ENCODE results near the gene TREML4. TPM values are rescaled to one million over a fixed set of nuclear protein-coding genes. Genes with fewer than 3 reads are reported as not detected.

The TREML4 gene
- total RNA-seq, 1 donor from 2014 or later = not detected

DNA sequence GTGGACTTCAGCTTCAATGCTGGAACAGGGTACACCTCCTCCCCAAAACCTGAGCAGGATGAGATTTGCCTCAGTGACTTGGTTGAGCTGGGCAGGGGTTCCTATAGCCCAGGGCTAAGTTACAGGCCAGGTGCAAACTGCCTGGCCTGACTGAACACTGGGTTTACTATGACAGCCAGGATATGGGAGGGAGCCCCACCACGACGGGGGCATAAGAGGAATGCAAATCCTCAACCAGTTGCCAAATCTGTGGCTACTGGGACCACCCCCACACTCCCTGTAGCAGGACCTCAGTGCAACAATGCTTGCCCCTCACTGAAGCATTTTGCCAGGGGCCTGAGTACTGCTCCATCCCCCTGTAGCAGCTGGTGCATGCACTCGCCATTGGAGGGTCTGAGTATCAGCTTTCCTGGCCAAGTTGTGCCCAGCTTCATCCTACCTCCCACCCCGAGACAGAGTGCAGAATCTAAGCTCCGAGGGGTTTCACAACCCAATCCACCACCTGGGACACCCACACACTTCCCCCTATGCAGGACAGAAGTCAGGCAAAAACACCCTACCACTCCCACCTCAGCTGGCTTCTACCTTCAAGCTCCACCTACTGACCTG is 27.6 kb downstream of the TREML4 start:
- no peak for DNase-seq

DNA sequence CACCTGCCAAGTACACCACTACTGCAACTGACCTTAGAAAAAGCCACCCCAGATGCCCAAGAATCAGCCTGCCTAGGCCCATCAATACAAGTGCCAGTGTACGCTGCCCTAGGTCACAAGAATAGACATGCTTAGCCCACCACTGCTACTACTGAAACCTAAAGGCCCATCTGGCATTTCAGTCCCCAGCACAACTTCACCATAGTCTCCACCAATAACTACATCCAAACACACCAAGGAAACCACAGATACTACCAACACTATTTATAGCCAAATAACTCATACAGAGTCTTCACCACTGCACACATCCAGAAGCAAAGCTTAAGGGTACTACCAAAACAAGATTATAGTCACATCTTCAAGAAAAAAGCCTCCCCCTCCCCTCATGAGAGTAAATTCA is 28.2 kb downstream of the TREML4 start:
- no peak for DNase-seq

DNA sequence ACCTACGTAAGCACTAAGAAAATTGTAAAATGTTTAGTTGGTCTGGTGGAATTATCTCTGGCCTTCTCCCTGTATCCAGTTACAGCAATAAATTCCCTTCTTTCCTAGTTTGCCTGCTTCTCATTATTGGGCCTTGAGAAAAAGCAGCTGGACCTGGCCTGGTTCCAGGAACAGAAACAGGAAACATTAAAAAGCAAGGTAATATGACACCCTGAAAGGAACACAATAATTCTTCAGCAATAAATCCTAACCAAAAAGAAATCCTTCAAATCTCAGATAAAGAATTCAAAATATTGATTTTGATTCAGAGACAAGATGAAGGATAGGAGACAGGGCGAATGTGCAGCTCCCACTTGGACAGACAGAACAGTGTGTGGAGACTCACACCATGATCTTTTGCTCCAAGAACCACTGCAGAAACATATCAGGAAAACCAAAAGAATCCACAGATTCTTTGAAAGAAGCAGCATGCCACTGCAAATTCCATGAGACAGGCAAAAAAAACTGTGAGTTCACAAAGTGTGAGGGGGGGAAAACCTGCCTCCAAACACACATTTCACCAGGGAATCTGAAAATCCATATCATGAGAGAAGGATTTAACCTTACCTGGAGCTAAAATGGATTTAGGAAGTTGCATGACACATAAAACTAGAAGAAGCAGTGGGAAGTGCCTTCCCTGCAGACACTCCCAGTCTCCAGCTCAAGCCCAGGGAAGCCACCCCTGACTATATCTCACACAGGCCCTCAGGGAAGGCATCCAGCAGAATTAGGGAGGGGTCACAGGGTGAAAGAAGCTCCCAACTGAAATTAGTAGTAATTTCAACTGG is 29.4 kb downstream of the TREML4 start:
- no peak for DNase-seq

DNA sequence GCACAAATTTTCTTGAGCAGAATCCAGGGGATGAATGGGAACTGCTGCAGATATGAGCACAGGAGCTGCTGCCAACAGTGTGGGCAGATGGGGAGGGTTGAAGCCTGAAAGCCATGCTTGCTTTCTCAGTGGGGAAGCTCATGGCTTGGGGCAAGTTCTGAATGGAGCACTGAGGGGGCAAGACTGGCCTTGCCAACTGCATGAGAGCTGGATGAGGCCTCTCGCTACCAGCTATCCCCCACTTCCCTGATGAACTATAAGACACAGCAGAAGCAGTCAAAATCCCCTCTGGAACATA is 30.0 kb downstream of the TREML4 start:
- DNase-seq = no peak

DNA sequence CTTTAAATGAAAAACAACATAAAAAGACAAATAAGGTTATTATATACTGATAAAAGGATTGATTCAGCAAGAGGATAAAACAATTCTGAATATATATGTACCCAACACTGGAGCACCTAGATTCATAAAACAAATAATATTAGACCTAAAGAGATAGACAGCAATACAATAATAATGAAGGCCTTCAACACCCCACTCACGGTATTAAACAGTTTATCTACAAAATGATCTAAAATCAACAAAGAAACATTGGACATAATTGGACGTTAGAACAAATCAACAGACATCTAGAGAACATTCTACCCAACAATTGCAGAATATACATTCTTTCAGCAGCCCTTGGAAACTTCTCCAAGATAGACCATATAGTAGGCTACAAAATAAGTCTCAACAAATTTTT is 34.3 kb downstream of the TREML4 start:
- DNase-seq = no peak

DNA sequence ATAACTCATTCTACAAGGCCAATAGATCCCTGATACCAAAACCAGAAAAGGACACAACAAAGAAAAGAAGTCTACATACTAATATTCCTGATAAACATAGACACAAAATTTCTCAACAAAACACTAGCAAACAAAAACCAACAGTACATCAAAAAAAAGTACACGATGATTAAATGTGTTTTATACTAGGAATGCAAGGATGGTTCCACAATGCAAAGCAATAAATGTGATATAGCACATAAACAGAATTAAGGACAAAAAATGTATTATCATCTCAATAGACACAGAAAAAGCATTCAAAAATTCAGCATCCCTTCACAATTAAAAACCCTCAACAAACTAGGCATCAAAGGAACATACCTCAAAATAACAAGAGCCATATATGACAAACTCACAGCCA is 35.1 kb downstream of the TREML4 start:
- DNase-seq = no peak

DNA sequence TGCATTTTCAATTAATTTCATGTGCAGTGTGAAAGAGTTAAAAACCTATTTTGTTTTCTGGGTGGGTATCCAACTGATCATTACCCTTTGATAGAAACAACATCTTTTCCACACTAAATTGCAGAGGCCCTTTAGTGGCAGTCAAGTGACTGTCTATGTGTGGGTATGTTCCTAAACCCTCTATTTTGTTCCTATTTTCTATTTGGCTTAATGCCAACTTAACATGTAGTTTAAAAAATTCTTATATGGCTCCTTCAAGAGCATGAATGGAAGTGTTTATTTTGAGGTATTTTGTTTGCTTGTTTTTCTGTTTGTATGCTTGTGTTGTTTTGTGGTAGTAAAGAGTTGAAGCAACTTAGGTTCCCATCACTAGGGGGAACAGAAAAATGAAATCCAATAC is 38.4 kb downstream of the TREML4 start:
- DNase-seq = no peak

DNA sequence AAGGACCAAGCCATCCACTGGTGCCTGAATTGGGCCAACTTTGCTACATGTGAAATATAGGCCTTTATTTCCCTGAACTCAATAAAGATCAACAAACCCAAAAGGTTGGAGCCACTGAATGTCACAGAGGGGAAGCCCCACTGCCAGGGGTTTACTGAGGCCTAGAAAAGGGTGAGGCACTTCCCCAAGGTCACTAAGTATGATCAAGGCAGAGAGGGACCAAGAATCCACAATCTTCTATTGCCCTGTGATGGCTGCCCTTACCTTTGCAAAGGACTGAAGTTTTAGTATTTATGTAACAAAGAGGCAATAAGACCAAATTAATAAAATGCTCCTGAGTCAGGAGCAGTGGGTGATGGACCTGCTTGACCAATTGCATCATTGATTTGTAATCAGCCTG is 40.3 kb downstream of the TREML4 start:
- DNase-seq = no peak

DNA sequence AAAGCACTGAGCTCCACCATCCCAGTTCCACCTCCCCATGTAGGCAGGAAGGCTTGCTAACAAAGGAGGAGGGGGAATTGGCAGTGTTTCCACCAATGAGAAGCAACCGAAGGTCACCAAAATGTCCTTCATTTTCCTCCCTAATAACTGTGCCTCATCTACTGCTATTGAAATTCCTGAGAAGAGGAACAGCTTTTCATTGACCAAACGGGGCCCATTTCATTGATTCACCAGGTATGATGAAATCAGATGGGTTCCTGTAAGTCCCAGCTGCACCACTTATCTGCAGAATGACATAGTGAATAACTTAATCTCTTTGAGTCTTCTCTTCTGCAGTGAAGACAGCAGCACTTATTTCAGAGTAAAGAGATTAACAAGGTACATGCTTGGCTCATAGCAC is 41.0 kb downstream of the TREML4 start:
- DNase-seq = no peak

DNA sequence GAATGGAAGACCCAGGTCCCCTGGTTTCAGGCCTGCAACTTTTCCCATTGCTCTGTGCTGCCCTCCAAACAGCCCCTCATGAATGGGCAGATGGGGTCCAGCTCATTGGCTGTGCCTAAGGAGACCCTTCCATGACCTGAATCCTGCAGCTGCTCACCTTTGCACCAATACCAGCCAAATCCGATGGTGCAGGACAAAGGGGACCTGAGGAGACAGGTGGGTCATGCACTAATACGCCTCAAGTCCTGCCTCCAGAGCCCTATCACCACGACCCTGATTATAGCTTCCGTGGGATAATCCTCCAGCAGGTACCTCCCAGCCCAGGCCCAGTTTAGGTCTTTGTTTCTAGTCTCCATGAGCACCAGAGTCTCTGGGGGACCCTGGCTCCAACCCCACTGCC is 41.6 kb downstream of the TREML4 start:
- DNase-seq = no peak

DNA sequence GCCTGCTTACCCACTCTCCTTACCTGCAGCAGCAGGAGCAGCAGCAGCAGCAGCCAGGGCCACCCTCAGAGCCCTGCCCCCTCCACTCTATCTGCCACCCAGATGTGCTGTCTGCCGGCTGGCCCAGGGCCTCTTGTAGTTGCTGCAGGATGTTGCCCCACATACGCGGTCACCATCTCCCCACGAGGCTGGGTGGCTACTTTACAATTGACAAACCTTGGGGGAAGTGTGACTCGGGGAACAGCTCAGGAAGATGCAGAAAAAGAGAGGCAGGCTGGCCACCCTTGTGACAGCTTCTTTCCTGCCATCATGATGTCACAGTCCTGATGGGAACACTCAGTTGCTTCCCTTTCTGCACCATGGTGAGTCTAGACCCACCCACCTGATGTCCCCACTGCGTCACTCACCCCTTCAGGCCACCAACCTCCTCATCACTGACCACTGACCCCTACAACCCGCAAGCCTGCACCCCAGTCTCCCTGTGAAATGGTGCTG is 43.8 kb downstream of the TREML4 start:
- no peak for DNase-seq

DNA sequence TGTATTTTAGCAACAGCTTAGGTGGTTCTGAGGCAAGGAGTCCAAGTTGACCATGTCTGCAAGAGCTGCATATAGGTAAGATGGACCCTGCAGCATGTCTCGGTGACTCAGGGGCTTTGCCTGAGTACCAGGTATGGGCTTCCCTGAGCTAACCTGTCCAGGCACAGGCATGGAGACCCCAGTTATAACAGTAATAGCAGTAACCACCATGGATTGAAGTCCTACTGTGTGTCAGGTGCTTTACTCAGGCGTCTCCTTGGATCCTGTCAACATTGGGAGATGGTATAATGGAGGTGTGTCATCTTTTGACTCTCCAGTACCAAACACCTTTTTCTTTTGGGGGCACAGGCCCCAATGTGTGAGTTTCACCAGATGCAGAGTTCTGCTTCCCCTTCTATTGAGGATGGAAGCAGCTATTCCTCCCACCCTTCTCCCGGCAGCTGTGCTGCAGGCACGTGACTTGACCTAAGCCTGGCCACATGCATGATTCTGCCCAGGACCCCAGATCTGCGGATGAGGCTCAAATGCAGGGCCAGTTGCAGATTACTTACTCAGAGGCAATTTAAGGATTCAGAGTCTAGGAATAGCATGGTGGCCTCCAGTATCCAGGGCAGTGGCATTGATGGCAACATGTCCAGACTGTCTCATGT is 44.6 kb downstream of the TREML4 start:
- DNase-seq = no peak

DNA sequence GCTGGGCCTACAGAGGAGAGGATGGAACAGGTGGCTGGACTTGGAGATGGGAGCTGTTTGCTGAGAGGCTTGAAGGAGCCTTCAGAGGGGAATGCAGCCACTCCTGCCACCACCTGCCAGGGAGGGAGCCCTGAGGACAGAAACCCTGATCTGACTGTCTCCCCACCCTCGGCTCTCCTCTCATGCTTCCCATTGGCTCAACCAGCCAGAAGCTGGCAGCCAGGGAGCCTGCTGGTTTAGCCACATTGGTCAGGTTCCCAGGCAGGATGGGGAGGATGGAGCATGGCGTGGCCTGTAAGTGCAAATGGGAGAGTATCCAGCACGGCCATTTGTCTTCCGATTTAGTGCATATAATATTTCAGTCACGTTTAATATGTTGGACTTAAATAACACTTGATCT is 45.6 kb downstream of the TREML4 start:
- no peak for DNase-seq

DNA sequence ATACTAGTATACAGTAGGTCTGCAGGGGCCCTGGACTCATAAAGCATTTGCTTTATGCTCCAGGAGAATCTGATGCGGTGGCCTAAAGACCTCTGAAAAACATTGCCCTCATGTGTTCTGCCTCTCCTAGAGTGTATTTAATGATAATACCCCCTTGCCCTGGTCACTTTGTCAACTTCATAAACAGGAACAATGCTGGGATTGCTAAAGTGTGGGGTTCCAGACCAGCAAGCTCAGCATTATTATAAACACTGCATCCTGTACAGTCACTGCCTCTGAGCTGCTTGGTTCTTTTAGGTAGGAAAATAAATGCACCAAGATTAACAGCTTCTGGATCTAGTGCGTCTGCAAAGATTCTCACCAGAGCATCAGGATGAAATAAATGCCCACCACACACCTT is 46.1 kb downstream of the TREML4 start:
- no peak for DNase-seq

DNA sequence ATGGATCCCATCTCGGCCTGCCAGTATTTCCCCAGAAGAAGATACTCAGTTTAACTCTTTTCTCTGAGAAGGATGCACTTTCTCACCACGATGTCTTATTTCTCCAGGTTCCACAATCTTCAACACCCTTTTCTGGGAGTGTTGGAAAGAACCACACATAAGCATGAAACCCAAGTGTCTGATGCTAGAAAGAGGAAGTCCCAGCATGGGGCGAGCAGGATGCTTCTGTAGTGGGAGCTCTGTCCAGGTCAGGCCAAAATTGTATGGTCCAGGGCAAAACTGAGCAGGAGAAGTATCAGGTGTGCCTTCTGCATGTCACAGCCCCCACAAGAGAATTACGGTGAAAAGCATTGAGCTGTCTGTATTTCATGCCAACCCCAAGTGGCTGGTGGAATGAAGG is 47.3 kb downstream of the TREML4 start:
- DNase-seq = no peak

DNA sequence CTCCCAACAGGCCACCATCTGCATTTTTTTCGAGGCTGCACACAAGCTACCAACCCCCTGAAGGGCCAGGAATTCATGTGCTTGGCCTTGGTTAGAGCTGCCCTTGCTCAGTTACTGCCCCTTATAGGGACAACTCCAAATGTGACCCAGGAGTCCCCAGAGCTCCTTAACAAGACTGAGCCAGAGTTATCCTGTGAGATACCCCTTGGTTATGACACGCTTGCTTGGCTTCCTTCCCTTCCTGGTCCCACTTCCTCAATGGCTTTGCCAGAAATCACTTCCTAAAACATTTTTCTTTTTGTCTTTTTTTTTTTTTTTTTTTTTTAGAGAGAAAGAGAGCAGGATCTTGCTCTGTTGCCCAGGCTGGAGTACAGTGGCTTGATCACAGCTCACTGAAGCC is 49.5 kb downstream of the TREML4 start:
- DNase-seq = no peak

DNA sequence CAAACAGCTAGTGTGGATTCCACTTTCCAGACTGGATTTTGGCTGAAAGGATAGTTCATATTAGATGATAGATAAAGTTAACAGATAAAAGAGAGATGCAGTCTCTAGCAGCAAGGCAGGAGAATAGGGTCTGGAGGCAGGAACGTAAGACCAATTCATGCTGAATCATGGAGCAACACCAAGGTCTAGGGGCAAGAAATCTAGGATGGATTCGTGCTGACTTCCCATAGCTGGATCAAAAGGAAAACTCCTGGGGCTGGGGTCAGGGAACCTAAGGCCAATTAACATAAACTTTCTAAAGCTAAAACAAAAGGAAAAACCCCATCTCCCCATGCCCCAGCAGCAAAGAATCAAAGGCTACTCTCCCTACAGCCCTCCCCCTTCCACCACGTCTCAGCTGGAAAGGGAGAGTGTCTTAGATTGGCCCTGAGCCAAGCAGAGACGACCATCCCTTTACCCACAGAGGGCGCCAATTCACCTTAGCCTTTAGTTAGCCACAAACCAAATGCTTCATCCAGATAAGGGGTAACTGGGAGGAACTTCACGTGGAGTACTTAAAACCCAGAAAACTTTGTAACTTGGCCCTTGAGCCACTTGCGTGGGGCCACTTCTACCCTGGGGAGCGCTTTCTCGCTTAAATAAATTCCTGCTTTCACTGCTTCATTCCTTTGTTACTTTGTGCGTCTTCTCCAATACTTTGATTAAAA is 50.7 kb downstream of the TREML4 start:
- DNase-seq = no peak

DNA sequence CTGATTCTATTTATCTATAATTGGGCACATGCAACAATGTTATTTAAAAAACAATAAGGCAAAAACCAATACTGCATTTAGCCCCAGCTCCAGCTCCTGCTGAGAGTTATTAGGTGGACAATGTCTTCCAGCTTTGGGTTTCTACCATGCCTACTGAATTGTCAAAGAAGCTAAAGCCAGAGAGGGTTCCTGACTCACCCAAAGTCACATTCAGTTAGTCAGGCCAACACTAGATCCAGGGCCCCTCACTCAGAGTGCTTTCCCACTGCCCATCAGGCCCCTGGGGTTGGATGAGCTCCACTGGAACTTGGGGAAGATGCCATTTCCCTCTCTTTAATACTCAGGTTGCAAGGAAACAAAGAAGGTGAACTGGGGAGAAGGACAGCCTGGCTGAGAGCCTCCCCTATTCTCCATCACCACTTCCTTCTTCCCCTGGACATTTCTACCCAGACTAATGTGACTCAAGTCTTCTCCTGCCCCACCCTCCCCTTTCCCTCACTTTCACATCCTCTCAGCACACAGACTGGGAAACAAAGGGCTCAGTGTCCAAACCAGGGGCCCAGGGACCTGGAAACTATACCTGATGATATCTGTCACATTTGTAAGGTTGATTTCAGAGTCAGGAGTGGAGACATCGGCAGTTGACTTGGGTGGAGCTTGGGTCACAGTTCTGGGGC is 52.4 kb downstream of the TREML4 start:
- DNase-seq = no peak

DNA sequence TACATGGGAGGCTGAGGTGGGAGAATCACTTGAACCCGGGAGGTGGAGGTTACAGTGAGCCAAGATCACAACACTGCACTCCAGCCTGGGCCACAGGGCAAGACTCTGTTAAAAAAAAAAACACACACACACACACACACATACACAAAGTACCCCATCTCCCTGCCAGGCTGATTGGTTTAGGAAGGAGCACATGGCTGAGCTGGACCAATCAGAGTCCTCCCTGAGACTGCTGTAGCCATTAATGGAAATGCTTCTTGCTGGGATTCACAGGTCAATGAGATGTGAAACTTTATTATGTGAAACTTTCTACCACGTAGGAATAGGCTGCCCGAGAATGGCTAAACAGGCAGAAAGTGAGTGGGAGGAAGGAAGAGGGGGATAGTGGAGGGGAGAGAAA is 55.5 kb downstream of the TREML4 start:
- no peak for DNase-seq

DNA sequence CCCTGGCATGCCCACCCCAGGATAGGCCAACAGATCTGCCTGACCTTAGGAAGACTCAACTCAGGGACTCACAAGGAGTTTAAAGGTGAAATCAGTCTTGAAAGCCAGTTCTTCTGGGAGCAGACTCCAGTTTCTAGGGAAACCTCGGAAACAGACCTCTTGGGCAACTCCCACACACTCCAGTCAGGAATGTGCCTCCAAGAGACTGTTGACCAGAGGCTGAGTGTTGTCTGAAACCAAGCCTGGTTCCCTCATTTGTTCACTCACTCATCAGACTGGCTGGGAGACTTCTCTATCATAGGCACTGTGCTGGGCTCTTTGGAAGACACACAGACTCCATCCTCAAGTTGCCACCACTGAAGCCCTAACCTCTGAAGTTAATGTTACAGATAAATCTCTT is 56.6 kb downstream of the TREML4 start:
- no peak for DNase-seq

DNA sequence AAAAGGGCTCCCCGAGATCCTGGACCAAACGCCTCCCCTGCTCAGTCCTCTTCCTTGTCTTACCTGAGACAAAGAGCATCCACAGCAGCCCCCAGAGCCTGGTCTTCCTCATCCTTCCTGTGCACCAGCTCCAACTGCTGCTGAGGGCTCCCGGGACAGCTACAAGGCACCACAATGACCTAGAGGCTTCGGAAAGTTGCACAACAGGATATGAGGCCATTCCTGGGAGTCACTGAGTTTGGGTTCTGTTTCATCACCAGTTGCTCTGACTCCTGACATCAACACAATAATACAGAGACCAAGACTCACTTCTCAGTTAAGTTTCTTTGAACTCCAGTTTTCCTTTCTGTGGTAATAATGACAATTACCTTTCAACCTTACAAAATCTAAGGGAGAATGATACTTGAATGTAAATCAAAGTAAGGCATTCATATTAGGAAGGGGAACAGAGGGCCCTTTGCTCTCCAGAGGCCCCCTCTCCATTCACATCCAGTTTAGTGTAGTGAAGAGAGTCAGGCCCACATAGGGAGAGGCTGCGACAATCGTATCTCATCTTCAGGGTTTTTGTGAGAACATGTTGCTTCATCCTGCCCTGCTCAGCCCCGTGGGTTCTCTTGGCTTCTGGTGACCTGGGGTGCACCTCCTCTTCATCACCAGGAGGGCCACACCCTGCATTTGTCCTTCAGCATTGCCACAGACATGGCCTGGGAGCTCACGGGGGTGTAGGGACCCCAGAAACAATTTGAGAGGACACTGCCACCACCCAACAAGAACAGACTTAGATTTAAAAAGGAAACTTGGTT is 58.6 kb downstream of the TREML4 start, which contains the start of gene TREM1:
Gene TREM1, minus strand, starts transcription at position 139 of the 803 bp plus-strand sequence. Its CDS starts 27 bp downstream, at position 112.
- peak; percentile 11 for DNase-seq
